SK-N-SH (cell line): ENCODE measurements around the gene ASAP2.

Experiments used
- CTCF ChIP-seq: fragments of 200-600 bp; sonication (generic); IDR thresholded peaks from 2 replicates; pipeline ENCODE4 v1.6.1; 2017; ENCODE audit warnings: antibody characterized with exemption, mild to moderate bottlenecking, moderate library complexity
- EZH2phosphoT487 ChIP-seq: fragments of 200-600 bp; sonication (generic); IDR thresholded peaks from 2 replicates; pipeline ENCODE4 v1.6.1; 2017; ENCODE audit warnings: low read depth, mixed run types, mild to moderate bottlenecking, antibody characterized with exemption, moderate library complexity, borderline replicate concordance
- MAX ChIP-seq: IDR thresholded peaks from 2 replicates; pipeline ENCODE4 v1.4.0; 2012; ENCODE audit warnings: low read depth
- MEF2A ChIP-seq: IDR thresholded peaks from 2 replicates; pipeline ENCODE4 v1.4.0; 2012; ENCODE audit warnings: low read depth, borderline replicate concordance
- MXI1 ChIP-seq: IDR thresholded peaks from 2 replicates; pipeline ENCODE4 v1.6.1; 2012; ENCODE audit warnings: mild to moderate bottlenecking, low read depth, low read length, improper control_type of control experiment
- PBX3 ChIP-seq: IDR thresholded peaks from 2 replicates; pipeline ENCODE4; 2012
- POLR2AphosphoS5 ChIP-seq: IDR thresholded peaks from 2 replicates; pipeline ENCODE4 v1.6.1; 2012; ENCODE audit warnings: low read depth, low read length
- REST ChIP-seq: IDR thresholded peaks from 2 replicates; pipeline ENCODE4 v1.6.1; 2012; ENCODE audit warnings: mild to moderate bottlenecking, low read depth, low read length, moderate library complexity
- USF2 ChIP-seq: fragments of 150-350 bp; IDR thresholded peaks from 2 replicates; pipeline ENCODE4 v1.6.1; 2017; ENCODE audit warnings: antibody characterized with exemption, low read length, low read depth, borderline replicate concordance

- TF ChIP-seq MEF2A (no peak), EZH2phosphoT487 (no peak), CTCF (no peak), POLR2AphosphoS5 (no peak), MXI1 (no peak), USF2 (no peak), REST (no peak), PBX3 (no peak), MAX (no peak)
Measured at GRCh38 chr2:9332853-9333245, 126.2 kb downstream of the ASAP2 start.
